Endothelial cell (in vitro differentiated cells): Measurements from ENCODE around the gene MTRFR. TPM values are rescaled to one million over a fixed set of nuclear protein-coding genes. Genes with fewer than 3 reads are reported as not detected.
A peak's percentile ranks its signal among the peaks of the same experiment; 100 is the strongest.
"Not testable (repeated sequence)": the region's sequence is repeated elsewhere in the genome, so short reads cannot be mapped to it uniquely, and the experiment has no call there.

ENCODE experiments used
- DNase-seq: peaks from one replicate; pipeline ENCODE4 v3.0.0; 2021; ENCODE audit warnings: low spot score
- H3K27ac Mint-ChIP-seq: one replicate; pipeline ENCODE4 v1.8.0; 2021; ENCODE audit warnings: mixed read lengths, inconsistent platforms; ENCODE audit not compliant: unreplicated experiment
- H3K27me3 Mint-ChIP-seq: one replicate; pipeline ENCODE4 v1.8.0; 2021; ENCODE audit warnings: mild to moderate bottlenecking, moderate library complexity, mixed read lengths, inconsistent platforms; ENCODE audit not compliant: unreplicated experiment
- H3K36me3 Mint-ChIP-seq: one replicate; pipeline ENCODE4 v1.8.0; 2021; ENCODE audit warnings: mild to moderate bottlenecking, low read depth, mixed read lengths, inconsistent platforms; ENCODE audit not compliant: unreplicated experiment
- H3K4me1 Mint-ChIP-seq: one replicate; pipeline ENCODE4 v1.8.0; 2021; ENCODE audit warnings: mild to moderate bottlenecking, mixed read lengths, inconsistent platforms; ENCODE audit not compliant: unreplicated experiment
- H3K4me3 Mint-ChIP-seq: one replicate; pipeline ENCODE4 v1.8.0; 2021; ENCODE audit warnings: mild to moderate bottlenecking, mixed read lengths, inconsistent platforms; ENCODE audit not compliant: unreplicated experiment
- H3K9me3 Mint-ChIP-seq: one replicate; pipeline ENCODE4 v1.8.0; 2021; ENCODE audit warnings: mixed read lengths, inconsistent platforms; ENCODE audit not compliant: unreplicated experiment
- CTCF ChIP-seq: fragments of 200-600 bp; sonication (generic); IDR thresholded peaks from one replicate; pipeline ENCODE4 v1.5.0; 2021; ENCODE audit warnings: antibody characterized with exemption; ENCODE audit not compliant: unreplicated experiment
- total RNA-seq: library from RNA; stranded (reverse); fragmentation: NEBNext Ultra II Directional; extraction: Animal tissue kit (Norgen Biotek cat#: 25700); gene quantifications from one replicate; pipeline ENCODE4 v1.2.1, GENCODE V29; 2021; ENCODE audit not compliant: unreplicated experiment

The MTRFR gene
- total RNA-seq, 1 donor from 2014 or later = 11.6 TPM

GRCh38 chr12:123242116-123242904 is 9.1 kb downstream of the MTRFR start:
- Mint-ChIP-seq H3K4me1 (peaks cover 7% of the 10 kb centered on the region), H3K27ac (peak overlapping the region; percentile 67), H3K4me3 (no peak overlapping the region), H3K36me3 (peaks cover 15% of the 10 kb centered on the region), H3K9me3 (peaks cover 5% of the 10 kb centered on the region), H3K27me3 (peaks cover 1% of the 10 kb centered on the region)
- TF ChIP-seq CTCF = no peak
- DNase-seq = no peak

- DNase-seq = no peak
- Mint-ChIP-seq H3K36me3 (peaks cover 21% of the 10 kb centered on the region), H3K27me3 (peaks cover 3% of the 10 kb centered on the region)
Measured at GRCh38 chr12:123243671-123244262, 10.5 kb downstream of the MTRFR start.

GRCh38 chr12:123245678-123246077 is 12.4 kb downstream of the MTRFR start:
- Mint-ChIP-seq H3K27me3 (peaks cover 1% of the 10 kb centered on the region), H3K9me3 (peaks cover 5% of the 10 kb centered on the region), H3K27ac (peak overlapping the region; percentile 42), H3K4me1 (peaks cover 7% of the 10 kb centered on the region), H3K36me3 (peaks cover 29% of the 10 kb centered on the region), H3K4me3 (peak overlapping the region; percentile 37)
- no peak for DNase-seq
- no peak for TF ChIP-seq CTCF

More at GRCh38 chr12:123243671-123244262, 10.5 kb downstream of the MTRFR start:
- Mint-ChIP-seq H3K4me3 (no peak overlapping the region), H3K4me1 (peaks cover 7% of the 10 kb centered on the region), H3K27ac (no peak overlapping the region), H3K9me3 (peaks cover 5% of the 10 kb centered on the region)
- no peak for TF ChIP-seq CTCF

GRCh38 chr12:123248129-123248528 is 14.9 kb downstream of the MTRFR start:
- Mint-ChIP-seq H3K36me3 (peaks cover 27% of the 10 kb centered on the region), H3K4me3 (peak overlapping the region; percentile 53)
- H3K9me3 Mint-ChIP-seq, H3K27me3 Mint-ChIP-seq, H3K4me1 Mint-ChIP-seq, H3K27ac Mint-ChIP-seq, DNase-seq: not testable (repeated sequence)

GRCh38 chr12:123248996-123249741 is 15.9 kb downstream of the MTRFR start:
- H3K27me3 Mint-ChIP-seq, H3K9me3 Mint-ChIP-seq, DNase-seq, H3K27ac Mint-ChIP-seq, H3K4me3 Mint-ChIP-seq, H3K4me1 Mint-ChIP-seq: not testable (repeated sequence)
- peaks cover 38% of the 10 kb centered on the region for H3K36me3 Mint-ChIP-seq
